A549 treated with RU486 at 1 μM for 4 hours (cell line): ENCODE measurements around the gene EFNB3. TPM values are rescaled to one million over a fixed set of nuclear protein-coding genes. Genes with fewer than 3 reads are reported as not detected.

Source experiments
- total RNA-seq: library from RNA; stranded (reverse); fragments of 200-300 nt; extraction: Qiagen RNA extraction; gene quantifications from 5 replicates; pipeline ENCODE4 v1.2.3, GENCODE V29; 2022; ENCODE audit warnings: low read depth

EFNB3 gene, protein sequence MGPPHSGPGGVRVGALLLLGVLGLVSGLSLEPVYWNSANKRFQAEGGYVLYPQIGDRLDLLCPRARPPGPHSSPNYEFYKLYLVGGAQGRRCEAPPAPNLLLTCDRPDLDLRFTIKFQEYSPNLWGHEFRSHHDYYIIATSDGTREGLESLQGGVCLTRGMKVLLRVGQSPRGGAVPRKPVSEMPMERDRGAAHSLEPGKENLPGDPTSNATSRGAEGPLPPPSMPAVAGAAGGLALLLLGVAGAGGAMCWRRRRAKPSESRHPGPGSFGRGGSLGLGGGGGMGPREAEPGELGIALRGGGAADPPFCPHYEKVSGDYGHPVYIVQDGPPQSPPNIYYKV
- total RNA-seq, result 0.85 to 1.9 TPM (median 1.7 TPM) in 5 replicates

DNA sequence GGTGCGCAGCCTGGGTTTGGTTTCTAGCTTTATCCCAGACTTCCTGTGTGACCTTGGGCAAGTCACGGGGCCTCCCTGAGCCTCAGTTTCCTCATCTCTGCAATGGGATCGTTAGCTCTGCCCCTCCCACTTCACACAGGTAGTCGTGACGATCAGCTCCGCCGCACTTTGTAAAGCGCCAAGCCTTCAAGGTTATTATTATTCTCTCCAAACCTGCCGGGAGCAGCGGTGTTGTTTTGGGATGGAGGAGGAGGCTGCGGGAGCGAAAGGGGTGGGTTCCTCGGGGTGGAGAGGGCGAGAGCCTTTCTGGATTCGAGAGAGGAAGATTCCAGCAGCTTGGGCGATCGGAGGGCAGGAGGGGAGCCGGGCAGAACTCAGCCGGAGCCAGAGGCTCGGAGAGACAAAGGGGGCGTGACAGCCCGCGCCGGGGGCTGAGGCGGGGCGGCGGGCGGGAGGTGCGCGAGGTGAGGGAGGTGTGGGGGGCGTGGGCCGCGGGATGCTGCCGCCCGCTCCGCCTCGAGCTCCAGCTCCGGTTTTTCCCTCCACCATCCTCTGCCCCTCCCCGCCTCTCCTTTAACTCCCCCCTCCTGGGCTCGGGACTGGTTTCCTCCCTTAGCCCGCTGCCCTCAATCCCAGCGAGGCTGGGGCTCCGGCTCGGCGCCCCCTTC, at the start of gene EFNB3:
EFNB3 (plus strand) TSS at position 602 of the 668 bp plus-strand sequence. CDS start 397 bp downstream, outside the sequence.

DNA sequence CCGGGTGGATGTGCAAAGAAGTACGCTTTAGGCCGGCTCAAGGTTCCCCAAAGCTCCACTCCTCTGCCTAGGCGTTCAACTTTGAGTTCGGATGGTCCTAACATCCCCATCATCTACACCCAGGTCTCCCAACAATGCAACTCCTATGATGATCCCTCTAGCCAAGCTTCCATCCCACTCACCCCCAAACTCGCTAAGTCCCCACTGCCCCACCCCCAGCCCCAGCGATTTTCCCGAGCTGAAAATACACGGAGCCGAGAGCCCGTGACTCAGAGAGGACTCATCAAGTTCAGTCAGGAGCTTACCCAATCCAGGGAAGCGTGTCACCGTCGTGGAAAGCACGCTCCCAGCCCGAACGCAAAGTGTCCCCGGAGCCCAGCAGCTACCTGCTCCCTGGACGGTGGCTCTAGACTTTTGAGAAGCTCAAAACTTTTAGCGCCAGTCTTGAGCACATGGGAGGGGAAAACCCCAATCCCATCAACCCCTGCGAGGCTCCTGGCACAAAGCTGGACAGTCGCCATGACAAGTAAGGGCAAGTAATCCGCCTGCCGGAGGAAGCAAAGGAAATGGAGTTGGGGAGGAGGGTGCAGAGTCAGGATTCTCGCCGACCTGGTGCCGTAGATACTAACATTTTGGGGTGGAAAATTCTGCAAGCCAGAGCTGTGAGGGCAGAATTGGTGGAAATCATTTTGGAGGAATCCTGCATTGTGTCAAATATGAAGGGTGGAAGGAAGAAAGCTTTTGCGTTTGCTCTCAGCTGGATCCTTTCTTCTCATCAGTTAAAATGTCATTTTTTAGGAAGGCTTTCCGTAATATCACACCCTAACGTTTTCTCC, 17.7 kb upstream of the EFNB3 start, which contains the start of gene TP53:
TP53 (minus strand) TSS at position 419 of the 836 bp plus-strand sequence. CDS start 10,896 bp downstream, outside the sequence.

DNA sequence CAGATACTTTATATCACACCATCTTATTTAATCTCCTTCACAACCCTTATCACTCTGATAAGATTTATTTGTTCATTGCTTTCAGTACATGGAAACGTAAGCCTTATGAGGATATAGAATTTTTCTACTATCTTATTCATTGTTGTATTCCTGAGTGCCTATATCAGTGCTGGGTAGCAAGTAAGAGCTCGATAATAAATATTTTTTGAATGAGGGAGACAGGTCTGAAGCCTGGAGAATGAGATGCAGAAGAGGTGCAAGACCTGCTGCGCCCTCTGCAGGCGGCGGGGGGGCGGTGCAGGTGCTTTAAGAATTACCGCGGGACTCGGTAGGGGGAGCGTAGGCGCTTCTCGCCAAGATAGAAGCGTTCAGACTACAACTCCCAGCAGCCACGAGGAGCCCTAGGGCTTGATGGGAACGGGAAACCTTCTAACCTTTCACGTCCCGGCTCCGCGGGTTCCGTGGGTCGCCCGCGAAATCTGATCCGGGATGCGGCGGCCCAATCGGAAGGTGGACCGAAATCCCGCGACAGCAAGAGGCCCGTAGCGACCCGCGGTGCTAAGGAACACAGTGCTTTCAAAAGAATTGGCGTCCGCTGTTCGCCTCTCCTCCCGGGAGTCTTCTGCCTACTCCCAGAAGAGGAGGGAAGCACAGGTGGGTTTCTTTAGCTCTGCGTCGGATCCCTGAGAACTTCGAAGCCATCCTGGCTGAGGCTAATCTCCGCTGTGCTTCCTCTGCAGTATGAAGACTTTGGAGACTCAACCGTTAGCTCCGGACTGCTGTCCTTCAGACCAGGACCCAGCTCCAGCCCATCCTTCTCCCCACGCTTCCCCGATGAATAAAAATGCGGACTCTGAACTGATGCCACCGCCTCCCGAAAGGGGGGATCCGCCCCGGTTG, 16.8 kb upstream of the EFNB3 start, which contains the start of gene WRAP53:
WRAP53 (plus strand) TSS at position 570 of the 900 bp plus-strand sequence; CDS start at position 742, 172 bp downstream.

DNA sequence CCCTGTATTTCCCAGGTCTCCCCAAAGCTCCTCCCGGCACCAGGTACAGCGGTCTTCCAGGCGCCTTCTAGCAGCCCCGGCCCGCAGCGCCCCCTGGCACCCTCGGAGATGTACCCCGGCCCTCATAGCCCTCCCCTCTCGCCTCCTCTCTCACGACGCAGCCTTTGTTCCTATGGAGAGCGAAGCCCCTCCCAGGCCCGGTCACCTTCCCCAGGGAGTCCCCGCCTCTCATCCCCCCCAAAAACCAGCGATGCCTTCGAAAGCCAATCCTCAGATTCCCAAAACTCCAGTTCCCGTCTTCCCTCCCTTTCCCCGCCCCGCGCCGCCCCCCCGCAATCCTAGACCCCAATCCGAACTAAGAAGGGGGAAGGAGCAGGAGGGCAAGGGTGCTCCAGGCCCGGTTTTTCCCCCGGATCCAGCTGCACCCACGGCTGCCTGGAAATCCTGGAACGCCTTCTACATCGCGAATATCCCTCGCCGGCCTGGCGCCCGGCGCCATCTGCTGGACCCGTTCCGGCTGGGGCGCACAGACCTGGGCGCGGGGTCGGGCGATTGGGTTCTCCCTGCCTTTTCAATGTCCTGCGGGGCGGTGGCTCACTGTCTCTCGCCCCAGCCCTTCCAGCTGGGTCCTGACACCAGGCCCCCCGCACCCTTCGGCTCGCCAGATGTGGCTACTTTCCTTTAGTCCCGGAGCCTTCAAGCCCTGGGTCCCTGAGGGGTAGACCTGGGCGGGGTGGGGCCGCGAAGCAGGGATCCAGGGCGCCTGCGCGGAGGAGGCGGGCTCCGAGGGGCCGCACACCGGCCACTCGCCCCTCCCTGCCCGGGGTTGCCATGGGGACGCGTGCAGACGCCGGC, 12.1 kb downstream of the EFNB3 start, which contains the start of gene DNAH2:
DNAH2 (plus strand) TSS at position 844 of the 855 bp plus-strand sequence. CDS start 1,991 bp downstream, outside the sequence.

Other genes with a start within 250 kb of the EFNB3 start
- gene ZBTB4, start 225.6 kb upstream of the EFNB3 start, total RNA-seq, result 17.8 to 24.3 TPM (median 22.7 TPM) in 5 replicates
- not detected in 5 replicates for gene SLC35G6, start 223.8 kb upstream of the EFNB3 start, total RNA-seq
- gene POLR2A, start 220.8 kb upstream of the EFNB3 start, total RNA-seq, result 62.1 to 84.5 TPM (median 77.7 TPM) in 5 replicates
- 8.8 to 13.0 TPM (median 10.7 TPM) in 5 replicates for gene TNFSF12, start 156.1 kb upstream of the EFNB3 start, total RNA-seq
- gene TNFSF13, start 146.5 kb upstream of the EFNB3 start, total RNA-seq, result 0.72 to 1.5 TPM (median 1.1 TPM) in 5 replicates
- 93.8 to 107 TPM (median 95.9 TPM) in 5 replicates for gene SENP3, start 143.3 kb upstream of the EFNB3 start, total RNA-seq
- gene CD68, start 125.6 kb upstream of the EFNB3 start, total RNA-seq, result 31.7 to 44.5 TPM (median 39.7 TPM) in 5 replicates
- 117 to 140 TPM (median 122 TPM) in 5 replicates for gene MPDU1, start 121.3 kb upstream of the EFNB3 start, total RNA-seq
- gene SOX15, start 115.1 kb upstream of the EFNB3 start, total RNA-seq, result 0.16 to 0.30 TPM (median 0.19 TPM) in 5 replicates
- 52.7 to 63.1 TPM (median 62.0 TPM) in 5 replicates for gene FXR2, start 90.3 kb upstream of the EFNB3 start, total RNA-seq
- gene SAT2, start 77.4 kb upstream of the EFNB3 start, total RNA-seq, result 70.6 to 108 TPM (median 81.7 TPM) in 5 replicates
- 0.47 to 0.70 TPM (median 0.64 TPM) in 5 replicates for gene SHBG, start 75.1 kb upstream of the EFNB3 start, total RNA-seq
- 0.13 to 0.42 TPM (median 0.27 TPM) in 5 replicates for gene ATP1B2, start 54.3 kb upstream of the EFNB3 start, total RNA-seq
- 46.4 to 54.0 TPM (median 52.3 TPM) in 5 replicates for gene TP53, start 17.7 kb upstream of the EFNB3 start, total RNA-seq
- gene WRAP53, start 16.7 kb upstream of the EFNB3 start, total RNA-seq, result 33.8 to 47.6 TPM (median 43.3 TPM) in 5 replicates
- 0.01 to 0.02 TPM (median 0.02 TPM) in 3 of 5 replicates, not detected in the others for gene DNAH2, start 12.5 kb downstream of the EFNB3 start, total RNA-seq
- gene KDM6B, start 129.0 kb downstream of the EFNB3 start, total RNA-seq, result 13.2 to 24.6 TPM (median 20.3 TPM) in 5 replicates
- 0.31 to 1.5 TPM (median 0.71 TPM) in 5 replicates for gene TMEM88, start 149.9 kb downstream of the EFNB3 start, total RNA-seq
- 188 to 252 TPM (median 226 TPM) in 5 replicates for gene NAA38, start 152.4 kb downstream of the EFNB3 start, total RNA-seq
- gene CYB5D1, start 152.8 kb downstream of the EFNB3 start, total RNA-seq, result 17.6 to 22.4 TPM (median 21.6 TPM) in 5 replicates
- gene CHD3, start 183.6 kb downstream of the EFNB3 start, total RNA-seq, result 58.1 to 75.8 TPM (median 63.0 TPM) in 5 replicates
- gene RNF227, start 211.1 kb downstream of the EFNB3 start, total RNA-seq, result 0.98 to 1.9 TPM (median 1.4 TPM) in 5 replicates
- gene KCNAB3, start 224.7 kb downstream of the EFNB3 start, total RNA-seq, result 1.5 to 3.4 TPM (median 2.9 TPM) in 5 replicates
- 301 to 369 TPM (median 322 TPM) in 5 replicates for gene TRAPPC1, start 226.7 kb downstream of the EFNB3 start, total RNA-seq
- gene CNTROB, start 227.0 kb downstream of the EFNB3 start, total RNA-seq, result 33.2 to 42.2 TPM (median 41.3 TPM) in 5 replicates